ENCODE results near the gene TRAF2. TPM values are rescaled to one million over a fixed set of nuclear protein-coding genes. Genes with fewer than 3 reads are reported as not detected.

TRAF2 gene
- total and polyA plus RNA-seq, 2 of the 8 experiments (the other 6 are each of a cell fraction or from before 2014, with no cell fraction given) = 26.9 to 50.2 TPM

GRCh38 chr9:136923881-136924280 is 37.6 kb downstream of the TRAF2 start:
- FAIRE-seq = no peak
- Histone ChIP-seq H4K20me1 (replicated peaks in 1 of 2; ENCODE audit: control insufficient read depth in 1 of 2, insufficient read depth in 2 of 2, low read length in 2 of 2) (peaks cover 0 to 8% of the 10 kb centered on the region in 2 experiments), H3K18ac (ENCODE audit: extremely low read depth, low read length) (no peak overlapping the region), H2BK120ac (replicated peaks; ENCODE audit: low read depth, low read length) (no peak overlapping the region), H3K14ac (ENCODE audit: insufficient read length) (no peak overlapping the region), H3K4me2 (ENCODE audit: insufficient read depth in 1 of 2, low read depth in 2 of 2, low read length in 2 of 2) (no peak overlapping the region), H2BK15ac (ENCODE audit: low read length) (no peak overlapping the region), H3K79me2 (ENCODE audit: control insufficient read depth in 1 of 2, insufficient read depth in 2 of 2, low read length in 2 of 2) (no peaks in the 10 kb centered on the region), H2BK5ac (ENCODE audit: low read depth, low read length) (no peak overlapping the region), H3K4me3 (ENCODE audit: extremely low read depth in 1 of 4, insufficient read depth in 2 of 4, low read depth in 3 of 4, low read length in 4 of 4) (no peak overlapping the region), H3K4me1 (replicated peaks in 1 of 4; ENCODE audit: control insufficient read depth in 3 of 4, insufficient read depth in 4 of 4, low read length in 3 of 4) (no peaks in the 10 kb centered on the region), H4K91ac (replicated peaks; ENCODE audit: insufficient read length, low read length) (no peak overlapping the region), H4K5ac (ENCODE audit: insufficient read length, low read depth, low read length) (no peak overlapping the region), H3K79me1 (ENCODE audit: low read depth, low read length) (peaks cover 5% of the 10 kb centered on the region; the same call in 1 of the 2 replicates), H4K8ac (ENCODE audit: extremely low read depth, insufficient read depth, low read length) (no peak overlapping the region), H3K9ac (replicated peaks in 1 of 4; ENCODE audit: extremely low read depth in 1 of 4, low read depth in 3 of 4, low read length in 3 of 4) (no peak overlapping the region), H3K4ac (replicated peaks; ENCODE audit: insufficient read length, low read depth, low read length) (no peak overlapping the region), H2BK20ac (ENCODE audit: low read length) (no peak overlapping the region), H2AK5ac (ENCODE audit: low read depth, low read length) (no peak overlapping the region), H3K23me2 (ENCODE audit: low read depth, low read length) (no peaks in the 10 kb centered on the region), H3K36me3 (ENCODE audit: control insufficient read depth in 2 of 4, insufficient read depth in 4 of 4, low read length in 3 of 4) (peaks cover 20 to 40% (median 35%) of the 10 kb centered on the region in 4 experiments), H3K27ac (ENCODE audit: low read depth, low read length) (no peak overlapping the region), H3K56ac (replicated peaks; ENCODE audit: insufficient read length, low read depth, low read length) (no peak overlapping the region), H3K27me3 (replicated peaks in 1 of 4; ENCODE audit: control insufficient read depth in 3 of 4, extremely low read depth in 1 of 4, insufficient read depth in 3 of 4, low read length in 3 of 4) (no peaks in the 10 kb centered on the region), H3K9me3 (ENCODE audit: insufficient read depth in 2 of 2, low read depth in 1 of 2, low read length in 1 of 2) (no peaks in the 10 kb centered on the region), H2BK12ac (ENCODE audit: low read depth, low read length) (no peak overlapping the region), H3K23ac (ENCODE audit: insufficient read length) (no peak overlapping the region), H2AFZ (ENCODE audit: low read length) (no peak overlapping the region)
- 95% methylated on average over 19 of the region's 19 CpGs; no CpG with 5 or more reads in 1 of the 2 experiments for WGBS, 2 experiments (ENCODE audit: extremely low coverage in 1 of 2, insufficient coverage in 1 of 2, insufficient read length in 1 of 2, insufficient replicate concordance in 2 of 2, low coverage in 1 of 2, low lambda C conversion rate in 2 of 2, missing lambda C conversion rate in 1 of 2)
- TF ChIP-seq NRF1 (IDR thresholded peaks at IDR 0.05; ENCODE audit: low read depth, low read length) = no peak
- TF ChIP-seq SIX5 (IDR thresholded peaks at IDR 0.05; ENCODE audit: low read depth, low read length) = no peak
- TF ChIP-seq TAF7 (optimal IDR thresholded peaks at IDR 0.05; ENCODE audit: borderline replicate concordance, low read depth, low read length) = no peak
- TF ChIP-seq RNF2 (IDR thresholded peaks at IDR 0.05; ENCODE audit: borderline replicate concordance, low read depth, low read length, missing control alignments, poor library complexity, severe bottlenecking) = no peak
- ChIA-PET POLR2A (ENCODE audit: partially characterized antibody) (interaction anchor here (0.6 to 1.2 kb wide), 2 partner anchors 38 to 74 kb away, joined by 3 read pairs; no protein-coding TSS in a partner anchor), CTCF (ENCODE audit: partially characterized antibody) (interaction anchor here (0.7 to 4.3 kb wide), 2 partner anchors 81 to 608 kb away, joined by 3 to 16 read pairs; partner anchors contain the start of gene AJM1)
- DNase-seq (ENCODE audit: low read depth in 1 of 2, low spot score in 2 of 2) = no peak

Data from H1 (cell line).